Transverse colon (tissue), 3 donors: Measurements from ENCODE around the gene CDKAL1.

Experiments used
- CTCF ChIP-seq, 5 experiments: fragments of 200-600 bp in 3 of 5; fragments of 450-650 bp in 2 of 5; sonication (generic) in 3 of 5; IDR thresholded peaks; 1 replicate in 2 of 5; 2 replicates in 3 of 5; pipeline ENCODE4 v1.5.1; 2016 to 2017; ENCODE audit warnings: antibody characterized with exemption in 5 of 5, inconsistent platforms in 3 of 5, mild to moderate bottlenecking in 2 of 5, moderate library complexity in 1 of 5
- POLR2A ChIP-seq: fragments of 450-650 bp; IDR thresholded peaks from one replicate; pipeline ENCODE4 v1.6.1; 2016; ENCODE audit warnings: antibody characterized with exemption, mild to moderate bottlenecking, moderate library complexity

GRCh38 chr6:20572940-20573339 is 38.7 kb downstream of the CDKAL1 start:
- TF ChIP-seq CTCF (IDR thresholded peaks at IDR 0.05) = no peak
- no peak for TF ChIP-seq POLR2A
